GM18507 (cell line): ENCODE data around the gene PINK1.
A peak's percentile ranks its signal among the peaks of the same experiment; 100 is the strongest.

Experiments
- DNase-seq: peaks from one replicate; pipeline ENCODE4 v3.0.0; 2011; ENCODE audit warnings: low read depth; ENCODE audit not compliant: insufficient read length; ENCODE audit errors: extremely low spot score
- FAIRE-seq: peaks from 2 replicates; lab custom pipeline; 2011; peaks lifted over from hg19 to GRCh38; lab: Jason Lieb, UNC

Gene PINK1

GRCh38 chr1:20633190-20634064 lies at the start of gene PINK1:
Gene PINK1, plus strand, starts transcription at chr1:20633458. Its CDS starts 91 bp downstream, at chr1:20633549.
- peak; percentile 21 for FAIRE-seq

GRCh38 chr1:20584890-20585289 lies 48.4 kb upstream of the PINK1 start:
- DNase-seq (no peak), FAIRE-seq (no peak)

More at GRCh38 chr1:20633190-20634064, at the start of gene PINK1:
- DNase-seq = peak; percentile 79

GRCh38 chr1:20586953-20587660 lies 46.2 kb upstream of the PINK1 start:
- FAIRE-seq (no peak), DNase-seq (no peak)

- DNase-seq (no peak), FAIRE-seq (no peak)
Measured at GRCh38 chr1:20587661-20588053, 45.6 kb upstream of the PINK1 start.

- DNase-seq (no peak), FAIRE-seq (no peak)
Measured at GRCh38 chr1:20588634-20589225, 44.5 kb upstream of the PINK1 start, which contains the start of gene CDA. Gene CDA, plus strand, starts transcription at chr1:20589097. Its CDS starts 33 bp downstream, at chr1:20589130.

- DNase-seq = no peak
- FAIRE-seq = no peak
Measured at GRCh38 chr1:20589331-20590278, 43.7 kb upstream of the PINK1 start.

- no peak for DNase-seq
- no peak for FAIRE-seq
Measured at GRCh38 chr1:20590306-20590777, 42.9 kb upstream of the PINK1 start.

- FAIRE-seq (no peak), DNase-seq (no peak)
Measured at GRCh38 chr1:20593756-20594155, 39.5 kb upstream of the PINK1 start.

- no peak for FAIRE-seq
Measured at GRCh38 chr1:20594746-20595145, 38.5 kb upstream of the PINK1 start.

GRCh38 chr1:20596106-20596505 lies 37.2 kb upstream of the PINK1 start:
- no peak for FAIRE-seq
- no peak for DNase-seq

More at GRCh38 chr1:20594746-20595145, 38.5 kb upstream of the PINK1 start:
- no peak for DNase-seq

GRCh38 chr1:20597650-20598049 lies 35.6 kb upstream of the PINK1 start:
- FAIRE-seq = no peak
- DNase-seq = no peak

GRCh38 chr1:20600156-20600555 lies 33.1 kb upstream of the PINK1 start:
- FAIRE-seq = no peak
- no peak for DNase-seq

- no peak for DNase-seq
- no peak for FAIRE-seq
Measured at GRCh38 chr1:20601129-20601825, 32.0 kb upstream of the PINK1 start.

- DNase-seq (no peak), FAIRE-seq (no peak)
Measured at GRCh38 chr1:20602851-20603450, 30.3 kb upstream of the PINK1 start.

- FAIRE-seq (no peak), DNase-seq (no peak)
Measured at GRCh38 chr1:20603504-20604464, 29.5 kb upstream of the PINK1 start.

GRCh38 chr1:20604678-20605077 lies 28.6 kb upstream of the PINK1 start:
- no peak for DNase-seq

More at GRCh38 chr1:20604678-20605077, 28.6 kb upstream of the PINK1 start:
- FAIRE-seq = no peak
